IMR-90 (cell line): ENCODE measurements around the gene NUAK1. TPM values are rescaled to one million over a fixed set of nuclear protein-coding genes. Genes with fewer than 3 reads are reported as not detected.

Experiments used
- ATAC-seq: fragments of 200-7000 bp; cut with Tn5 transposase; 2 replicates; pipeline ENCODE4 v1.9.1; 2020; ENCODE audit warnings: low read depth, mild to moderate bottlenecking, moderate library complexity
- BruUV-seq: library from RNA; stranded (reverse); fragments of 400-500 nt; replicated peaks from 2 replicates; lab custom pipeline; 2021; lab: Mats Ljungman, UMichigan
- CTCF ChIA-PET: fragments of 300-600 bp; formaldehyde crosslinking; extraction: SDS; loops from one replicate; lab custom pipeline; 2021; ENCODE audit warnings: antibody characterized with exemption; lab: Yijun Ruan, JAX
- POLR2A ChIA-PET: fragments of 300-600 bp; sonication (Branson Sonifier 250); formaldehyde crosslinking; loops from one replicate; lab custom pipeline; 2022; ENCODE audit warnings: antibody characterized with exemption; ENCODE audit not compliant: unreplicated experiment; lab: Charles Lee
- DNase-seq: peaks from one replicate; pipeline ENCODE4 v3.0.0; 2013
- H2AFZ ChIP-seq: replicated peaks from 2 replicates; pipeline ENCODE3; 2013; ENCODE audit warnings: low read length, mild to moderate bottlenecking; ENCODE audit not compliant: poor library complexity
- H2AK5ac ChIP-seq: 2 replicates; pipeline ENCODE4 v1.6.1; 2013; ENCODE audit warnings: low read depth, low read length, inconsistent platforms
- H2AK9ac ChIP-seq: replicated peaks from 2 replicates; pipeline ENCODE3; 2013; ENCODE audit warnings: mild to moderate bottlenecking, low read depth, low read length, moderate library complexity; ENCODE audit not compliant: poor library complexity
- H2BK120ac ChIP-seq: 2 replicates; pipeline ENCODE4 v1.6.1; 2013; ENCODE audit warnings: low read depth, low read length, inconsistent platforms
- H2BK15ac ChIP-seq: 3 replicates; pipeline ENCODE4 v1.6.1; 2013; ENCODE audit warnings: low read depth, low read length, inconsistent platforms
- H2BK20ac ChIP-seq: 2 replicates; pipeline ENCODE4 v1.6.1; 2013; ENCODE audit warnings: low read depth, mild to moderate bottlenecking, inconsistent platforms, low read length, moderate library complexity
- H2BK5ac ChIP-seq: 2 replicates; pipeline ENCODE4 v1.6.1; 2013; ENCODE audit warnings: mild to moderate bottlenecking, low read depth, low read length, inconsistent platforms; ENCODE audit not compliant: poor library complexity, severe bottlenecking
- H3K14ac ChIP-seq: replicated peaks from 2 replicates; pipeline ENCODE4 v1.6.1; 2013; ENCODE audit warnings: low read depth, low read length, inconsistent platforms
- H3K18ac ChIP-seq: 2 replicates; pipeline ENCODE4 v1.6.1; 2013; ENCODE audit warnings: low read depth, low read length, control low read depth
- H3K23ac ChIP-seq: 2 replicates; pipeline ENCODE4 v1.6.1; 2013; ENCODE audit warnings: low read depth, low read length, inconsistent platforms
- H3K27ac ChIP-seq: 2 replicates; pipeline ENCODE4 v1.5.1; 2013; ENCODE audit warnings: mild to moderate bottlenecking, control low read depth, low read length; ENCODE audit not compliant: insufficient read depth
- H3K27me3 ChIP-seq: 2 replicates; pipeline ENCODE4 v1.6.1; 2013; ENCODE audit warnings: low read length; ENCODE audit not compliant: control insufficient read depth, insufficient read depth
- H3K36me3 ChIP-seq: 2 replicates; pipeline ENCODE4 v1.6.1; 2013; ENCODE audit warnings: low read length, mixed read lengths; ENCODE audit not compliant: control insufficient read depth, insufficient read depth
- H3K4ac ChIP-seq: 2 replicates; pipeline ENCODE4 v1.6.1; 2013; ENCODE audit warnings: low read depth, low read length, inconsistent platforms
- H3K4me1 ChIP-seq: 2 replicates; pipeline ENCODE4 v1.6.1; 2013; ENCODE audit warnings: low read length, mixed read lengths; ENCODE audit not compliant: control insufficient read depth, insufficient read depth
- H3K4me2 ChIP-seq: 2 replicates; pipeline ENCODE4 v1.6.1; 2013; ENCODE audit warnings: low read depth, mild to moderate bottlenecking, control low read depth, low read length, moderate library complexity
- H3K4me3 ChIP-seq: 2 replicates; pipeline ENCODE4 v1.5.1; 2013; ENCODE audit warnings: low read depth, mild to moderate bottlenecking, control low read depth, low read length, moderate library complexity; ENCODE audit not compliant: insufficient read depth
- H3K56ac ChIP-seq: 2 replicates; pipeline ENCODE4 v1.6.1; 2013; ENCODE audit warnings: low read length, inconsistent platforms; ENCODE audit not compliant: insufficient read depth; ENCODE audit errors: extremely low read depth
- H3K79me1 ChIP-seq, 2 experiments: 2 replicates each; pipeline ENCODE4 v1.6.1; 2013; ENCODE audit warnings: low read length in 2 of 2, inconsistent platforms in 1 of 2, low read depth in 1 of 2
- H3K9ac ChIP-seq: 2 replicates; pipeline ENCODE4 v1.6.1; 2013; ENCODE audit warnings: low read depth, low read length, control low read depth
- H3K9me1 ChIP-seq: 2 replicates; pipeline ENCODE4 v1.6.1; 2013; ENCODE audit warnings: low read length, inconsistent platforms; ENCODE audit not compliant: insufficient read depth
- H3K9me3 ChIP-seq: 2 replicates; pipeline ENCODE4 v1.6.1; 2013; ENCODE audit warnings: low read length; ENCODE audit not compliant: control insufficient read depth, insufficient read depth
- H4K20me1 ChIP-seq: 2 replicates; pipeline ENCODE4 v1.6.1; 2013; ENCODE audit warnings: low read length, inconsistent platforms; ENCODE audit not compliant: insufficient read depth
- H4K5ac ChIP-seq: 2 replicates; pipeline ENCODE4 v1.6.1; 2013; ENCODE audit warnings: mild to moderate bottlenecking, low read depth, low read length, control low read depth
- H4K8ac ChIP-seq, 2 experiments: 2 replicates each; pipeline ENCODE4 v1.6.1; 2013; ENCODE audit warnings: low read depth in 2 of 2, low read length in 2 of 2, control low read depth in 1 of 2, inconsistent platforms in 1 of 2
- H4K91ac ChIP-seq: 2 replicates; pipeline ENCODE4 v1.6.1; 2013; ENCODE audit warnings: low read depth, low read length, inconsistent platforms; ENCODE audit not compliant: insufficient read depth
- BHLHE40 ChIP-seq: fragments of 150-350 bp; IDR thresholded peaks from 2 replicates; pipeline ENCODE4 v1.6.1; 2016; ENCODE audit warnings: mild to moderate bottlenecking, low read depth, low read length
- CEBPB ChIP-seq: IDR thresholded peaks from 2 replicates; pipeline ENCODE4 v1.6.1; 2012; ENCODE audit warnings: low read depth, low read length, improper control_type of control experiment
- FOS ChIP-seq: fragments of 150-350 bp; IDR thresholded peaks from 2 replicates; pipeline ENCODE4 v1.6.1; 2016; ENCODE audit warnings: low read depth, low read length
- MAFK ChIP-seq: IDR thresholded peaks from 2 replicates; pipeline ENCODE4 v1.6.1; 2012; ENCODE audit warnings: low read depth, low read length, improper control_type of control experiment
- MAZ ChIP-seq: IDR thresholded peaks from 2 replicates; pipeline ENCODE4 v1.6.1; 2012; ENCODE audit warnings: low read depth, mild to moderate bottlenecking, low read length, improper control_type of control experiment, moderate library complexity, borderline replicate concordance
- MXI1 ChIP-seq: IDR thresholded peaks from 2 replicates; pipeline ENCODE4 v1.6.1; 2012; ENCODE audit warnings: low read depth, mild to moderate bottlenecking, low read length, moderate library complexity, borderline replicate concordance
- NFE2L2 ChIP-seq: fragments of 150-350 bp; IDR thresholded peaks from 2 replicates; pipeline ENCODE4 v1.6.1; 2016; ENCODE audit warnings: low read depth, mild to moderate bottlenecking, low read length
- POLR2A ChIP-seq: IDR thresholded peaks from 2 replicates; pipeline ENCODE4 v1.6.1; 2012; ENCODE audit warnings: mild to moderate bottlenecking, low read depth, low read length
- RAD21 ChIP-seq: IDR thresholded peaks from 2 replicates; pipeline ENCODE4 v1.6.1; 2012; ENCODE audit warnings: low read length, improper control_type of control experiment
- RCOR1 ChIP-seq: IDR thresholded peaks from 2 replicates; pipeline ENCODE4 v1.6.1; 2012; ENCODE audit warnings: mild to moderate bottlenecking, low read length, improper control_type of control experiment; ENCODE audit not compliant: insufficient replicate concordance
- RFX5 ChIP-seq: IDR thresholded peaks from 2 replicates; pipeline ENCODE4 v1.8.0; 2012; ENCODE audit warnings: low read depth, mild to moderate bottlenecking, low read length, moderate library complexity
- SMC3 ChIP-seq: fragments of 150-350 bp; IDR thresholded peaks from 2 replicates; pipeline ENCODE4 v1.6.1; 2016; ENCODE audit warnings: low read depth, mild to moderate bottlenecking, antibody characterized with exemption, low read length, moderate library complexity
- USF2 ChIP-seq: fragments of 150-350 bp; IDR thresholded peaks from 2 replicates; pipeline ENCODE4 v1.6.1; 2017; ENCODE audit warnings: mild to moderate bottlenecking, antibody characterized with exemption, low read length, low read depth
- WGBS, 2 experiments: methylation state at CpG; one replicate each; pipeline versions ENCODE4 v1.1.5 to v1.1.7; 2013; ENCODE audit warnings: missing lambda C conversion rate in 2 of 2; ENCODE audit not compliant: insufficient read length in 1 of 2; ENCODE audit errors: extremely low coverage in 2 of 2; 5-methylcytosine and 5-hydroxymethylcytosine counted together
- dilution Hi-C: fragments of 300-500 bp; cut with HindIII; formaldehyde crosslinking; loops from one replicate; pipeline ENCODE4 v1.14.3; 2018; ENCODE audit warnings: low sequenced_read_pairs; ENCODE audit not compliant: unreplicated experiment
- in situ Hi-C: fragments of 300-500 bp; cut with MboI; formaldehyde crosslinking; loops from 3 replicates; pipeline ENCODE4 v1.14.3; 2019; ENCODE audit warnings: low sequenced_read_pairs, inconsistent platforms, mixed read lengths
- intact Hi-C: fragments of 100-400 bp; cut with micrococcal nuclease; formaldehyde crosslinking; loops from 2 replicates; pipeline ENCODE4 v1.10.0; 2022
- polyA plus RNA-seq, 3 experiments: library from polyadenylated mRNA; depleted of rRNA; stranded (reverse); fragments of >200 nt; gene quantifications; 2 replicates each; pipeline ENCODE4 v1.2.3, GENCODE V29; 2012; ENCODE audit warnings: low replicate concordance in 1 of 3
- total RNA-seq: library from RNA; depleted of rRNA; stranded (reverse); fragments of >200 nt; gene quantifications from 2 replicates; pipeline ENCODE4 v1.2.3, GENCODE V29; 2012
- TF ChIP-seq, protein P1 (sequence below): conservative IDR thresholded peaks from 2 replicates; pipeline ENCODE4 v1.5.1; 2012; ENCODE audit warnings: mild to moderate bottlenecking, low read depth, low read length, improper control_type of control experiment
- TF ChIP-seq, protein P2 (sequence below): fragments of 150-350 bp; IDR thresholded peaks from 2 replicates; pipeline ENCODE4 v1.6.1; 2016; ENCODE audit warnings: low read depth, mild to moderate bottlenecking, low read length, moderate library complexity, borderline replicate concordance

The NUAK1 gene
- total and polyA plus RNA-seq, 2 of the 4 experiments (the other 2 are of a cell fraction), result 4.8 to 8.8 TPM

- Histone ChIP-seq H2BK20ac (no peak overlapping the region), H4K5ac (no peak overlapping the region), H2AK9ac (no peak overlapping the region), H3K14ac (no peak overlapping the region), H2BK5ac (no peak overlapping the region), H2BK15ac (no peak overlapping the region), H3K4me3 (no peak overlapping the region), H2BK120ac (no peak overlapping the region), H3K4ac (no peak overlapping the region), H4K8ac (no peak overlapping the region), H2AK5ac (no peak overlapping the region), H3K36me3 (peaks cover 30% of the 10 kb centered on the region), H3K4me1 (peaks cover 6% of the 10 kb centered on the region), H3K9me3 (no peaks in the 10 kb centered on the region), H3K23ac (no peak overlapping the region), H3K18ac (no peak overlapping the region), H3K9ac (no peak overlapping the region), H3K56ac (no peak overlapping the region), H4K20me1 (no peaks in the 10 kb centered on the region), H3K27ac (no peak overlapping the region), H4K91ac (no peak overlapping the region; the same call in 1 of the 2 replicates), H3K9me1 (peaks cover 14% of the 10 kb centered on the region; the same call in 1 of the 2 replicates), H3K4me2 (no peak overlapping the region), H3K79me1 (peaks cover 0 to 23% of the 10 kb centered on the region in 2 experiments; a peak in 1 of 4 replicates), H2AFZ (no peak overlapping the region), H3K27me3 (no peaks in the 10 kb centered on the region)
- BruUV-seq, result no TSS peak
- intact Hi-C loops, result no loop called here
- CTCF ChIA-PET, result no interaction called here
- WGBS, 2 experiments, result 99% methylated on average over 11 of the region's 25 CpGs; no CpG with 5 or more reads in 1 of the 2 experiments
- TF ChIP-seq RFX5, result no peak
- TF ChIP-seq, protein P1, sequence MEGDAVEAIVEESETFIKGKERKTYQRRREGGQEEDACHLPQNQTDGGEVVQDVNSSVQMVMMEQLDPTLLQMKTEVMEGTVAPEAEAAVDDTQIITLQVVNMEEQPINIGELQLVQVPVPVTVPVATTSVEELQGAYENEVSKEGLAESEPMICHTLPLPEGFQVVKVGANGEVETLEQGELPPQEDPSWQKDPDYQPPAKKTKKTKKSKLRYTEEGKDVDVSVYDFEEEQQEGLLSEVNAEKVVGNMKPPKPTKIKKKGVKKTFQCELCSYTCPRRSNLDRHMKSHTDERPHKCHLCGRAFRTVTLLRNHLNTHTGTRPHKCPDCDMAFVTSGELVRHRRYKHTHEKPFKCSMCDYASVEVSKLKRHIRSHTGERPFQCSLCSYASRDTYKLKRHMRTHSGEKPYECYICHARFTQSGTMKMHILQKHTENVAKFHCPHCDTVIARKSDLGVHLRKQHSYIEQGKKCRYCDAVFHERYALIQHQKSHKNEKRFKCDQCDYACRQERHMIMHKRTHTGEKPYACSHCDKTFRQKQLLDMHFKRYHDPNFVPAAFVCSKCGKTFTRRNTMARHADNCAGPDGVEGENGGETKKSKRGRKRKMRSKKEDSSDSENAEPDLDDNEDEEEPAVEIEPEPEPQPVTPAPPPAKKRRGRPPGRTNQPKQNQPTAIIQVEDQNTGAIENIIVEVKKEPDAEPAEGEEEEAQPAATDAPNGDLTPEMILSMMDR, result no peak
- TF ChIP-seq USF2, result no peak
- TF ChIP-seq RCOR1, result no peak
- no peak for TF ChIP-seq CEBPB
- TF ChIP-seq SMC3, result no peak
- TF ChIP-seq RAD21, result no peak
- TF ChIP-seq BHLHE40, result no peak
- TF ChIP-seq POLR2A, result no peak
- TF ChIP-seq NFE2L2, result no peak
- TF ChIP-seq MAFK, result no peak
- TF ChIP-seq MAZ, result no peak
- TF ChIP-seq, protein P2, sequence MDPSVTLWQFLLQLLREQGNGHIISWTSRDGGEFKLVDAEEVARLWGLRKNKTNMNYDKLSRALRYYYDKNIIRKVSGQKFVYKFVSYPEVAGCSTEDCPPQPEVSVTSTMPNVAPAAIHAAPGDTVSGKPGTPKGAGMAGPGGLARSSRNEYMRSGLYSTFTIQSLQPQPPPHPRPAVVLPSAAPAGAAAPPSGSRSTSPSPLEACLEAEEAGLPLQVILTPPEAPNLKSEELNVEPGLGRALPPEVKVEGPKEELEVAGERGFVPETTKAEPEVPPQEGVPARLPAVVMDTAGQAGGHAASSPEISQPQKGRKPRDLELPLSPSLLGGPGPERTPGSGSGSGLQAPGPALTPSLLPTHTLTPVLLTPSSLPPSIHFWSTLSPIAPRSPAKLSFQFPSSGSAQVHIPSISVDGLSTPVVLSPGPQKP, result no peak
- no peak for TF ChIP-seq MXI1
- TF ChIP-seq FOS, result no peak
- DNase-seq, result no peak
- no peak for ATAC-seq
- POLR2A ChIA-PET, result no interaction called here
- in situ Hi-C loops, result no loop called here
- dilution Hi-C loops, result no loop called here
Observed at GRCh38 chr12:106066726-106067325, 71.9 kb downstream of the NUAK1 start.
